ENCODE data around the gene MCAM. TPM values are rescaled to one million over a fixed set of nuclear protein-coding genes. Genes with fewer than 3 reads are reported as not detected.

The MCAM gene
- total and polyA plus RNA-seq, 2 of the 8 experiments (the other 6 are each of a cell fraction or from before 2014, with no cell fraction given): 22.4 to 32.2 TPM

DNA sequence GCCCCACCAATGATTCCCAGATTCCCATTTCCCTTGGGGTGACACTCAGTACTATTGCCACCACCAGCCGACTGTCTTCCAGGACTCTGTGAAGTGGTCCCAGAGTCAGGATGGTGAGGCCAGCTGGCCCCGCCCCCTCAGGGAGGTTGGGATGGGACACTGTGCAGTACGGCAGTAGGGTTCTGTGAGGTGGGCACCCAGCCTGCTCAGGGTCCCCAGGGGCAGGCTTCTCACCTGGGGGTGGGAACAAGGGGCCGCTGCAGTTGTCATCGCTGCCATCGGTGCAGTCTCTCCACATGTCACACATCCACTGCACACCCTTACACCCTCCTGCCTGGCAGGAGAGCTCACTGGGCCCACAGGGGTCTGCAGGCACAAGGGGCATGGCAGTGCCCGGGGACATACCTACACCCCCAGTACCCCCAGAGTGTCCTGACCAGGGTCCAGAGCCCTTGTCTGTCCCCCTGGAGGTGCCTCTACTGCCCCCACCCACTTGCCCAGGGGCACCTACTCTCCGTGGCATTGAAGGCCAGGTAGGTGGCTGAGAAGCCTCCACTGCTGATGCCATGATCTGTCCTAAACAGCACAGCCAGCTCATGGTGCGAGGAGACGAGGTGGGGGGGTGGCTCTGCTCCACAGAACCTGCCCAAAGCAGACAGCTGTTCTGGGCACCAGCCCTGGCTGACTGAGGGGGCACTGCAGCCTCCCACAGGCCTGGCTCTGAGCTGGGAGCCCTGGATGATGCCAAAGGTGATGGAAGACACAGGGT lies 25.6 kb upstream of the MCAM start:
- Histone ChIP-seq H3K36me3 (ENCODE audit: control insufficient read depth in 2 of 4, insufficient read depth in 4 of 4, low read length in 3 of 4) (no peaks in the 10 kb centered on the region), H3K79me1 (ENCODE audit: low read depth, low read length) (no peaks in the 10 kb centered on the region; the same call in 1 of the 2 replicates), H4K8ac (ENCODE audit: extremely low read depth, insufficient read depth, low read length) (no peak overlapping the region), H2BK120ac (replicated peaks; ENCODE audit: low read depth, low read length) (no peak overlapping the region), H2AFZ (ENCODE audit: low read length) (no peak overlapping the region), H3K9me3 (ENCODE audit: insufficient read depth in 2 of 2, low read depth in 1 of 2, low read length in 1 of 2) (no peaks in the 10 kb centered on the region), H3K9ac (replicated peaks in 1 of 4; ENCODE audit: extremely low read depth in 1 of 4, low read depth in 3 of 4, low read length in 3 of 4) (no peak overlapping the region), H2BK12ac (ENCODE audit: low read depth, low read length) (0 out of 2 replicates have a peak overlapping the region, but pooled peaks have one; percentile 23), H2BK15ac (ENCODE audit: low read length) (peak overlapping the region; percentile 92; the same call in 1 of the 2 replicates), H3K79me2 (ENCODE audit: control insufficient read depth in 1 of 2, insufficient read depth in 2 of 2, low read length in 2 of 2) (no peaks in the 10 kb centered on the region), H3K4ac (replicated peaks; ENCODE audit: insufficient read length, low read depth, low read length) (no peak overlapping the region), H2AK5ac (ENCODE audit: low read depth, low read length) (no peak overlapping the region), H4K5ac (ENCODE audit: insufficient read length, low read depth, low read length) (no peak overlapping the region), H2BK20ac (ENCODE audit: low read length) (no peak overlapping the region), H4K91ac (replicated peaks; ENCODE audit: insufficient read length, low read length) (no peak overlapping the region), H3K56ac (replicated peaks; ENCODE audit: insufficient read length, low read depth, low read length) (no peak overlapping the region), H3K27ac (ENCODE audit: low read depth, low read length) (no peak overlapping the region), H3K4me3 (ENCODE audit: extremely low read depth in 1 of 4, insufficient read depth in 2 of 4, low read depth in 3 of 4, low read length in 4 of 4) (no peak overlapping the region), H3K14ac (ENCODE audit: insufficient read length) (no peak overlapping the region), H2BK5ac (ENCODE audit: low read depth, low read length) (no peak overlapping the region), H3K23me2 (ENCODE audit: low read depth, low read length) (peaks cover 17% of the 10 kb centered on the region; the same call in 1 of the 2 replicates), H3K27me3 (replicated peaks in 1 of 4; ENCODE audit: control insufficient read depth in 3 of 4, extremely low read depth in 1 of 4, insufficient read depth in 3 of 4, low read length in 3 of 4) (peaks cover 12 to 44% (median 33%) of the 10 kb centered on the region in 4 experiments), H3K18ac (ENCODE audit: extremely low read depth, low read length) (no peak overlapping the region), H3K4me1 (replicated peaks in 1 of 4; ENCODE audit: control insufficient read depth in 3 of 4, insufficient read depth in 4 of 4, low read length in 3 of 4) (peaks cover 5 to 25% (median 17%) of the 10 kb centered on the region in 4 experiments), H3K23ac (ENCODE audit: insufficient read length) (no peak overlapping the region), H3K4me2 (ENCODE audit: insufficient read depth in 1 of 2, low read depth in 2 of 2, low read length in 2 of 2) (no peak overlapping the region), H4K20me1 (replicated peaks in 1 of 2; ENCODE audit: control insufficient read depth in 1 of 2, insufficient read depth in 2 of 2, low read length in 2 of 2) (peaks cover 3 to 9% of the 10 kb centered on the region in 2 experiments)
- DNase-seq (ENCODE audit: low read depth in 1 of 2, low spot score in 2 of 2): no peak
- ChIA-PET CTCF (ENCODE audit: partially characterized antibody) (interaction anchor here (0.6 to 20.0 kb wide), 9 partner anchors 7 to 132 kb away, joined by 3 to 463 read pairs (median 10); partner anchors contain the start of genes MCAM and USP2), POLR2A (ENCODE audit: partially characterized antibody) (interaction anchor here (1.0 to 1.6 kb wide), 3 partner anchors 13 to 76 kb away, joined by 3 read pairs; no protein-coding TSS in a partner anchor)
- WGBS, 2 experiments (ENCODE audit: extremely low coverage in 1 of 2, insufficient coverage in 1 of 2, insufficient read length in 1 of 2, insufficient replicate concordance in 2 of 2, low coverage in 1 of 2, low lambda C conversion rate in 2 of 2, missing lambda C conversion rate in 1 of 2): 83% methylated on average over 10 of the region's 10 CpGs; no CpG with 5 or more reads in 1 of the 2 experiments
- TF ChIP-seq GTF2F1 (IDR thresholded peaks at IDR 0.05; ENCODE audit: borderline replicate concordance, low read depth, low read length) (no peak), SP2 (IDR thresholded peaks at IDR 0.05; ENCODE audit: low read length) (no peak), JUND (IDR thresholded peaks at IDR 0.05; ENCODE audit: low read length) (no peak), KDM5A (IDR thresholded peaks at IDR 0.05; ENCODE audit: low read length) (no peak), TBP (IDR thresholded peaks at IDR 0.05; ENCODE audit: low read depth, low read length) (no peak), TAF7 (optimal IDR thresholded peaks at IDR 0.05; ENCODE audit: borderline replicate concordance, low read depth, low read length) (no peak), POLR2AphosphoS5 (IDR thresholded peaks at IDR 0.05; ENCODE audit: low read depth, low read length) (no peak)
- TF ChIP-seq, protein P1, sequence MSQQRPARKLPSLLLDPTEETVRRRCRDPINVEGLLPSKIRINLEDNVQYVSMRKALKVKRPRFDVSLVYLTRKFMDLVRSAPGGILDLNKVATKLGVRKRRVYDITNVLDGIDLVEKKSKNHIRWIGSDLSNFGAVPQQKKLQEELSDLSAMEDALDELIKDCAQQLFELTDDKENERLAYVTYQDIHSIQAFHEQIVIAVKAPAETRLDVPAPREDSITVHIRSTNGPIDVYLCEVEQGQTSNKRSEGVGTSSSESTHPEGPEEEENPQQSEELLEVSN (IDR thresholded peaks at IDR 0.05): no peak
- TF ChIP-seq, protein P2, sequence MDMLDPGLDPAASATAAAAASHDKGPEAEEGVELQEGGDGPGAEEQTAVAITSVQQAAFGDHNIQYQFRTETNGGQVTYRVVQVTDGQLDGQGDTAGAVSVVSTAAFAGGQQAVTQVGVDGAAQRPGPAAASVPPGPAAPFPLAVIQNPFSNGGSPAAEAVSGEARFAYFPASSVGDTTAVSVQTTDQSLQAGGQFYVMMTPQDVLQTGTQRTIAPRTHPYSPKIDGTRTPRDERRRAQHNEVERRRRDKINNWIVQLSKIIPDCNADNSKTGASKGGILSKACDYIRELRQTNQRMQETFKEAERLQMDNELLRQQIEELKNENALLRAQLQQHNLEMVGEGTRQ (IDR thresholded peaks at IDR 0.05; ENCODE audit: low read length): no peak
- no peak for FAIRE-seq
